ENCODE data around the gene RIPOR3. TPM values are rescaled to one million over a fixed set of nuclear protein-coding genes. Genes with fewer than 3 reads are reported as not detected.
A peak's percentile ranks its signal among the peaks of the same experiment; 100 is the strongest.
"Not testable (repeated sequence)": the region's sequence is repeated elsewhere in the genome, so short reads cannot be mapped to it uniquely, and the experiment has no call there.

Gene RIPOR3
- total and polyA plus RNA-seq, 9 of the 15 experiments (the other 6 are each of a cell fraction or from before 2014, with no cell fraction given): 3.3 to 62.7 (median 21.4) TPM

DNA sequence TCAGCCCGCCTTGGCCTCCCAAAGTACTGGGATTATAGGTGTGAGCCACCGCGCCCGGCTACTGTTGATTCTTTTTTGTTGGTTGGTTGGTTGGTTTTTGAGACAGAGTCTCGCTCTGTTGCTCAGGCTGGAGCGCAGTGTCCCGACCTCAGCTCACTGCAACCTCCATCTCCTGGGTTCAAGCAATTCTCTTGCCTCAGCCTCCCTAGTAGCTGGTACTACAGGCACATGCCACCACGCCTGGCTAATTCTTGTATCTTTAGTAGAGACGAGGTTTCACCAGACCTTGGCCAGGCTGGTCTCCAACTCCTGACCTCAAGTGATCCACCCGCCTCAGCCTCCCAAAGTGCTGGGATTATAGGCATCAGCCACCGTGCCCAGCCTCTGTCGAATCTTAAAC lies 23.1 kb upstream of the RIPOR3 start:
- TF ChIP-seq ZBTB11 (CRISPR knock-in tag; IDR thresholded peaks at IDR 0.05): peak in 1 of 3 experiments; percentile 74; a peak in 2 of 6 replicates
- peak; percentile 51 for TF ChIP-seq EWSR1 (IDR thresholded peaks at IDR 0.05; ENCODE audit: borderline replicate concordance, low read depth, partially characterized antibody)
- ATAC-seq; H3K4me3 ChIP-seq; H3K4me2 ChIP-seq (ENCODE audit: insufficient read depth, low read length); H3K36me3 ChIP-seq (ENCODE audit: control insufficient read depth, insufficient read depth, low read length); DNase-seq (ENCODE audit: extremely low read depth in 1 of 4, low spot score in 3 of 4); in situ Hi-C loops (cut with MboI); H2AFZ ChIP-seq (ENCODE audit: low read depth, low read length); H3K9me3 ChIP-seq (replicated peaks; ENCODE audit: control insufficient read depth, insufficient read depth, low read depth, low read length); BruUV-seq (replicated peaks); H4K20me1 ChIP-seq (replicated peaks; ENCODE audit: control insufficient read depth, insufficient read depth, low read length); H3K27ac ChIP-seq (ENCODE audit: extremely low read depth, low read depth, low read length); H3K27me3 ChIP-seq (ENCODE audit: control insufficient read depth in 2 of 2, insufficient read depth in 2 of 2, low read length in 2 of 2); H3K79me2 ChIP-seq (ENCODE audit: control insufficient read depth, insufficient read depth, low read length); H3K9me1 ChIP-seq (ENCODE audit: control insufficient read depth, insufficient read depth, low read length); FAIRE-seq; H3K9ac ChIP-seq (ENCODE audit: insufficient read depth in 1 of 2, low read depth in 2 of 2, low read length in 2 of 2): not testable (repeated sequence)
- ChIA-PET POLR2A (interaction anchor here (0.6 to 1.1 kb wide), 2 partner anchors 11 to 30 kb away, joined by 3 to 4 read pairs; no protein-coding TSS in a partner anchor), CTCF (ENCODE audit: low intra/inter-chr PET ratio) (interaction anchor here (0.6 to 1.4 kb wide), 2 partner anchors 51 to 79 kb away, joined by 3 to 4 read pairs; no protein-coding TSS in a partner anchor)
- intact Hi-C loops (cut with micrococcal nuclease): loop anchor here (5.0 kb wide), 1 partner anchor 52 kb away; no protein-coding TSS in a partner anchor
- H3K4me1 ChIP-seq (replicated peaks in 1 of 2; ENCODE audit: control insufficient read depth in 2 of 2, insufficient read depth in 2 of 2, low read length in 2 of 2): peaks cover 15 to 22% of the 10 kb centered on the region in 2 experiments
- 79% methylated on average over 12 of the region's 12 CpGs for WGBS (ENCODE audit: insufficient coverage, low coverage, missing lambda C conversion rate)

Data from K562 (cell line).